Measurements from ENCODE around the gene ZNF223. TPM values are rescaled to one million over a fixed set of nuclear protein-coding genes. Genes with fewer than 3 reads are reported as not detected.

The ZNF223 gene
- total RNA-seq, 1 experiment from 2014 or later = not detected

GRCh38 chr19:44109458-44109857 is 57.6 kb downstream of the ZNF223 start:
- Histone ChIP-seq H3K9me2 (replicated peaks; ENCODE audit: low read length) (no peaks in the 10 kb centered on the region), H3F3A (ENCODE audit: low read length, unreplicated experiment) (no peaks in the 10 kb centered on the region), H3K4me2 (ENCODE audit: low read length) (no peak overlapping the region), H3K9me3 (ENCODE audit: low read length) (no peaks in the 10 kb centered on the region), H3K27me3 (ENCODE audit: low read length) (no peaks in the 10 kb centered on the region), H3K4me3 (ENCODE audit: low read length) (no peak overlapping the region), H4K20me1 (ENCODE audit: low read length) (no peaks in the 10 kb centered on the region), H2AFZ (ENCODE audit: low read length) (no peak overlapping the region), H3K27ac (ENCODE audit: low read length) (no peak overlapping the region), H3K36me3 (ENCODE audit: low read depth, low read length) (peaks cover 18% of the 10 kb centered on the region), H3K79me2 (ENCODE audit: low read length) (no peaks in the 10 kb centered on the region), H3K4me1 (ENCODE audit: insufficient read depth, low read length) (peaks cover 9% of the 10 kb centered on the region), H3K9ac (ENCODE audit: low read length) (no peak overlapping the region)
- ATAC-seq = no peak
- BruUV-seq (replicated peaks) = no TSS peak
- DNase-seq = no peak
- intact Hi-C loops (cut with micrococcal nuclease) = no loop called here
- ChIA-PET POLR2A (ENCODE audit: unreplicated experiment) (no interaction called here), CTCF (no interaction called here)
- TF ChIP-seq EZH2 (IDR thresholded peaks at IDR 0.05; ENCODE audit: low read length, unreplicated experiment) (no peak), CTCF (conservative IDR thresholded peaks at IDR 0.05; ENCODE audit: low read depth, low read length) (no peak), EZH2phosphoT487 (IDR thresholded peaks at IDR 0.05; ENCODE audit: borderline replicate concordance, low read length) (no peak)

GRCh38 chr19:44111910-44112463 is 60.2 kb downstream of the ZNF223 start:
- BruUV-seq (replicated peaks) = no TSS peak
- TF ChIP-seq EZH2phosphoT487 (IDR thresholded peaks at IDR 0.05; ENCODE audit: borderline replicate concordance, low read length) (no peak), CTCF (conservative IDR thresholded peaks at IDR 0.05; ENCODE audit: low read depth, low read length) (no peak), EZH2 (IDR thresholded peaks at IDR 0.05; ENCODE audit: low read length, unreplicated experiment) (no peak)
- no peaks in the 10 kb centered on the region for H3K79me2 ChIP-seq (ENCODE audit: low read length)
- POLR2A ChIA-PET (ENCODE audit: unreplicated experiment) = no interaction called here
- no peaks in the 10 kb centered on the region for H4K20me1 ChIP-seq (ENCODE audit: low read length)
- H3K4me1 ChIP-seq (ENCODE audit: insufficient read depth, low read length) = peaks cover 9% of the 10 kb centered on the region
- peak overlapping the region; percentile 57; the same call in 1 of the 2 replicates for H3K9ac ChIP-seq (ENCODE audit: low read length)
- peaks cover 6% of the 10 kb centered on the region for H3K36me3 ChIP-seq (ENCODE audit: low read depth, low read length)
- no peaks in the 10 kb centered on the region for H3K27me3 ChIP-seq (ENCODE audit: low read length)
- no peak for ATAC-seq
- CTCF ChIA-PET = no interaction called here
- H2AFZ ChIP-seq (ENCODE audit: low read length) = peak overlapping the region; percentile 99
- no peak for DNase-seq
- no peaks in the 10 kb centered on the region for H3K9me2 ChIP-seq (replicated peaks; ENCODE audit: low read length)
- no peak overlapping the region for H3K27ac ChIP-seq (ENCODE audit: low read length)
- H3F3A ChIP-seq (ENCODE audit: low read length, unreplicated experiment) = no peaks in the 10 kb centered on the region
- intact Hi-C loops (cut with micrococcal nuclease) = loop anchor here (2.0 kb wide), 2 partner anchors 39 to 101 kb away; partner anchors contain the start of genes ZNF227 and ZNF284
- peak overlapping the region; percentile 99 for H3K4me3 ChIP-seq (ENCODE audit: low read length)
- peak overlapping the region; percentile 97 for H3K4me2 ChIP-seq (ENCODE audit: low read length)
- no peaks in the 10 kb centered on the region for H3K9me3 ChIP-seq (ENCODE audit: low read length)

- Histone ChIP-seq H3K9ac (ENCODE audit: low read length) (peak overlapping the region; percentile 57), H2AFZ (ENCODE audit: low read length) (peak overlapping the region; percentile 99), H3K4me1 (ENCODE audit: insufficient read depth, low read length) (peaks cover 9% of the 10 kb centered on the region), H3K4me3 (ENCODE audit: low read length) (peak overlapping the region; percentile 99), H3K36me3 (ENCODE audit: low read depth, low read length) (no peaks in the 10 kb centered on the region), H3F3A (ENCODE audit: low read length, unreplicated experiment) (no peaks in the 10 kb centered on the region), H3K79me2 (ENCODE audit: low read length) (no peaks in the 10 kb centered on the region), H3K9me2 (replicated peaks; ENCODE audit: low read length) (no peaks in the 10 kb centered on the region), H3K27me3 (ENCODE audit: low read length) (no peaks in the 10 kb centered on the region), H3K4me2 (ENCODE audit: low read length) (peak overlapping the region; percentile 97), H3K9me3 (ENCODE audit: low read length) (no peaks in the 10 kb centered on the region), H4K20me1 (ENCODE audit: low read length) (no peaks in the 10 kb centered on the region), H3K27ac (ENCODE audit: low read length) (no peak overlapping the region)
- BruUV-seq (replicated peaks) = no TSS peak
- TF ChIP-seq CTCF (conservative IDR thresholded peaks at IDR 0.05; ENCODE audit: low read depth, low read length) (no peak), EZH2 (IDR thresholded peaks at IDR 0.05; ENCODE audit: low read length, unreplicated experiment) (no peak), EZH2phosphoT487 (IDR thresholded peaks at IDR 0.05; ENCODE audit: borderline replicate concordance, low read length) (no peak)
- ChIA-PET POLR2A (ENCODE audit: unreplicated experiment) (no interaction called here), CTCF (no interaction called here)
- DNase-seq = no peak
- peak; percentile 21 for ATAC-seq
- intact Hi-C loops (cut with micrococcal nuclease) = loop anchor here (1.0 to 2.0 kb wide), 7 partner anchors 18 to 193 kb away; partner anchors contain the start of genes ZNF224, ZNF227, ZNF230 and ZNF235
Observed at GRCh38 chr19:44112802-44113137, 60.9 kb downstream of the ZNF223 start.

All from PC-3 (cell line).